Gastrocnemius medialis (tissue), 4 donors: ENCODE data around the gene ATOX1. TPM values are rescaled to one million over a fixed set of nuclear protein-coding genes. Genes with fewer than 3 reads are reported as not detected.
"Not testable (repeated sequence)": the region's sequence is repeated elsewhere in the genome, so short reads cannot be mapped to it uniquely, and the experiment has no call there.

Experiments used
- ATAC-seq, 2 donors: fragments of 150-250 bp; one replicate each; pipeline ENCODE4 v1.9.1; 2016
- DNase-seq, 2 donors: peaks; one replicate each; pipeline ENCODE4 v3.0.0-alpha.2; 2019
- H3K27ac ChIP-seq, 4 donors: fragments of 200-600 bp; sonication (generic); 1 replicate in 1 of 4; 2 replicates in 3 of 4; pipeline ENCODE4 v1.5.1; 2016 to 2018; ENCODE audit warnings: mild to moderate bottlenecking in 2 of 4, moderate library complexity in 1 of 4
- H3K27me3 ChIP-seq, 3 donors: fragments of 200-600 bp; sonication (generic) in 2 of 3; 1 replicate in 1 of 3; 2 replicates in 2 of 3; pipeline versions ENCODE4 v1.5.1 to v1.6.0; 2016 to 2019; ENCODE audit warnings: mild to moderate bottlenecking in 1 of 3, moderate library complexity in 1 of 3
- H3K36me3 ChIP-seq, 2 donors: fragments of 200-600 bp; sonication (generic) in 1 of 2; one replicate each; pipeline ENCODE4 v1.5.1; 2017 to 2018
- H3K4me1 ChIP-seq, 2 donors: fragments of 200-600 bp; sonication (generic) in 1 of 2; one replicate each; pipeline ENCODE4 v1.5.1; 2016 to 2017; ENCODE audit warnings: mild to moderate bottlenecking in 2 of 2
- H3K4me3 ChIP-seq, 4 donors: fragments of 200-600 bp; sonication (generic) in 3 of 4; 1 replicate in 1 of 4; 2 replicates in 3 of 4; pipeline ENCODE4 v1.5.1; 2016 to 2019; ENCODE audit warnings: mild to moderate bottlenecking in 2 of 4
- H3K9me3 ChIP-seq, 3 donors: fragments of 200-600 bp; sonication (generic) in 2 of 3; 1 replicate in 1 of 3; 2 replicates in 2 of 3; pipeline ENCODE4 v1.5.1; 2016 to 2019
- CTCF ChIP-seq, 5 experiments: fragments of 450-650 bp in 3 of 5; fragments of 200-600 bp in 2 of 5; sonication (generic) in 2 of 5; IDR thresholded peaks in 4 of 5; conservative IDR thresholded peaks in 1 of 5; 1 replicate in 4 of 5; 2 replicates in 1 of 5; pipeline ENCODE4 v1.5.1; 2016 to 2019; ENCODE audit warnings: antibody characterized with exemption in 5 of 5, mild to moderate bottlenecking in 3 of 5, moderate library complexity in 3 of 5
- POLR2A ChIP-seq, 2 donors: fragments of 450-650 bp; IDR thresholded peaks; one replicate each; pipeline ENCODE4 v1.6.1; 2017; ENCODE audit warnings: antibody characterized with exemption in 2 of 2, mild to moderate bottlenecking in 2 of 2, moderate library complexity in 2 of 2
- in situ Hi-C, 4 donors: fragments of 200-750 bp; cut with MboI; loops; one replicate each; pipeline versions ENCODE4 v1.15.0 to v1.8.0; 2017; ENCODE audit warnings: low sequenced_read_pairs in 4 of 4
- intact Hi-C: fragments of 100-400 bp; cut with DNase I; formaldehyde crosslinking; loops from one replicate; pipeline ENCODE4 v1.15.1; 2023; ENCODE audit warnings: low total_unique reads
- total RNA-seq, 4 donors: library from RNA; depleted of rRNA; stranded (reverse); fragments of >200 nt; gene quantifications; one replicate each; pipeline versions ENCODE4 v1.1.0 to v1.2.3, GENCODE V29; 2016

The ATOX1 gene
- total RNA-seq, 4 donors from 2014 or later: 31.4 to 71.6 (median 55.3) TPM

GRCh38 chr5:151784141-151784540 lies 25.7 kb upstream of the ATOX1 start:
- H3K9me3 ChIP-seq: no peaks in the 10 kb centered on the region
- peaks cover 0 to 7% of the 10 kb centered on the region in 2 donors for H3K36me3 ChIP-seq
- no peak overlapping the region for H3K27ac ChIP-seq
- intact Hi-C loops: no loop called here
- DNase-seq (no peak), ATAC-seq (no peak)
- no peaks in the 10 kb centered on the region for H3K27me3 ChIP-seq
- in situ Hi-C loops: no loop called here
- H3K4me1 ChIP-seq: peaks cover 48 to 67% of the 10 kb centered on the region in 2 donors
- TF ChIP-seq POLR2A (IDR thresholded peaks at IDR 0.05) (no peak), CTCF (IDR thresholded peaks at IDR 0.05 in 4 of 5, conservative IDR thresholded peaks at IDR 0.05 in 1 of 5) (no peak)
- H3K4me3 ChIP-seq: no peak overlapping the region

- H3K27ac ChIP-seq, H3K9me3 ChIP-seq, ATAC-seq, H3K36me3 ChIP-seq, in situ Hi-C loops, H3K27me3 ChIP-seq, DNase-seq, H3K4me3 ChIP-seq, intact Hi-C loops: not testable (repeated sequence)
- H3K4me1 ChIP-seq: peaks cover 52 to 72% of the 10 kb centered on the region in 2 donors
These were observed 25.2 kb upstream of the ATOX1 start for GRCh38 chr5:151783664-151784063.

- H3K4me1 ChIP-seq: peaks cover 73 to 95% of the 10 kb centered on the region in 2 donors
- H3K27ac ChIP-seq: no peak overlapping the region
- ATAC-seq: no peak
- in situ Hi-C loops: no loop called here
- intact Hi-C loops: no loop called here
- DNase-seq: no peak
- no peak for TF ChIP-seq CTCF (IDR thresholded peaks at IDR 0.05 in 4 of 5, conservative IDR thresholded peaks at IDR 0.05 in 1 of 5)
- no peak for TF ChIP-seq POLR2A (IDR thresholded peaks at IDR 0.05)
- H3K36me3 ChIP-seq: no peaks in the 10 kb centered on the region
- no peaks in the 10 kb centered on the region for H3K27me3 ChIP-seq
- no peaks in the 10 kb centered on the region for H3K9me3 ChIP-seq
- no peak overlapping the region for H3K4me3 ChIP-seq
These were observed 22.8 kb upstream of the ATOX1 start for GRCh38 chr5:151781201-151781600.

- intact Hi-C loops: no loop called here
- Histone ChIP-seq H3K4me3 (no peak overlapping the region), H3K9me3 (no peaks in the 10 kb centered on the region), H3K4me1 (peaks cover 79 to 99% of the 10 kb centered on the region in 2 donors), H3K27ac (peak overlapping the region in 1 of 4 donors; percentile 58), H3K36me3 (no peaks in the 10 kb centered on the region), H3K27me3 (no peaks in the 10 kb centered on the region)
- ATAC-seq (no peak), DNase-seq (no peak)
- in situ Hi-C loops: no loop called here
- no peak for TF ChIP-seq POLR2A (IDR thresholded peaks at IDR 0.05)
- no peak for TF ChIP-seq CTCF (IDR thresholded peaks at IDR 0.05 in 4 of 5, conservative IDR thresholded peaks at IDR 0.05 in 1 of 5)
These were observed 21.9 kb upstream of the ATOX1 start for GRCh38 chr5:151780348-151780747.

GRCh38 chr5:151779531-151780125 lies 21.2 kb upstream of the ATOX1 start:
- ATAC-seq: peak in 1 of 2 donors; percentile 81
- Histone ChIP-seq H3K4me1 (peaks cover 79 to 99% of the 10 kb centered on the region in 2 donors), H3K9me3 (no peaks in the 10 kb centered on the region), H3K4me3 (peak overlapping the region in 2 of 4 donors; percentile 6 to 13), H3K27me3 (no peaks in the 10 kb centered on the region), H3K36me3 (no peaks in the 10 kb centered on the region), H3K27ac (peak overlapping the region; percentile 39 to 72 (median 53))
- no peak for DNase-seq
- in situ Hi-C loops (no loop called here), intact Hi-C loops (loop anchor here (10.0 kb wide), 1 partner anchor 735 kb away; no protein-coding TSS in a partner anchor)
- TF ChIP-seq CTCF (IDR thresholded peaks at IDR 0.05 in 4 of 5, conservative IDR thresholded peaks at IDR 0.05 in 1 of 5): no peak
- TF ChIP-seq POLR2A (IDR thresholded peaks at IDR 0.05): no peak
